Non-pigmented ciliary epithelial cell (primary cell): ENCODE measurements around the gene FSD1.
"Not testable (repeated sequence)": the region's sequence is repeated elsewhere in the genome, so short reads cannot be mapped to it uniquely, and the experiment has no call there.

Experiments used
- DNase-seq: peaks from one replicate; pipeline ENCODE4 v3.0.0-alpha.2; 2010; ENCODE audit warnings: low read depth

FSD1 gene

GRCh38 chr19:4284974-4285373 lies 19.4 kb upstream of the FSD1 start:
- DNase-seq: no peak

- DNase-seq: not testable (repeated sequence)
Observed at GRCh38 chr19:4286141-4286540, 18.3 kb upstream of the FSD1 start.

- no peak for DNase-seq
Observed at GRCh38 chr19:4288091-4288777, 16.2 kb upstream of the FSD1 start.

GRCh38 chr19:4291184-4291732 lies 13.1 kb upstream of the FSD1 start:
- no peak for DNase-seq

GRCh38 chr19:4292515-4292914 lies 11.9 kb upstream of the FSD1 start:
- no peak for DNase-seq

GRCh38 chr19:4294389-4294788 lies 10.0 kb upstream of the FSD1 start:
- no peak for DNase-seq

GRCh38 chr19:4295972-4296771 lies 8.2 kb upstream of the FSD1 start:
- no peak for DNase-seq

- DNase-seq: no peak
Observed at GRCh38 chr19:4297901-4298809, 6.2 kb upstream of the FSD1 start.

GRCh38 chr19:4298810-4299550 lies 5.4 kb upstream of the FSD1 start:
- DNase-seq: no peak

- no peak for DNase-seq
Observed at GRCh38 chr19:4300589-4300988, 3.8 kb upstream of the FSD1 start.

GRCh38 chr19:4301590-4302242 lies 2.7 kb upstream of the FSD1 start:
- no peak for DNase-seq

GRCh38 chr19:4302243-4302640 lies 2.2 kb upstream of the FSD1 start, which contains the start of gene TMIGD2:
TMIGD2 (minus strand) TSS chr19:4302389; CDS start chr19:4302385, 4 bp downstream.
- DNase-seq: no peak

GRCh38 chr19:4303819-4304537 lies 420 bp upstream of the FSD1 start:
- DNase-seq: no peak

GRCh38 chr19:4305257-4305612 lies 837 bp downstream of the FSD1 start:
- no peak for DNase-seq

GRCh38 chr19:4305659-4306058 lies 1.3 kb downstream of the FSD1 start:
- DNase-seq: no peak

- no peak for DNase-seq
Observed at GRCh38 chr19:4310247-4311121, 6.1 kb downstream of the FSD1 start.

- DNase-seq: no peak
Observed at GRCh38 chr19:4313847-4314490, 9.6 kb downstream of the FSD1 start.

GRCh38 chr19:4316956-4317355 lies 12.6 kb downstream of the FSD1 start:
- DNase-seq: no peak

- no peak for DNase-seq
Observed at GRCh38 chr19:4318460-4318859, 14.1 kb downstream of the FSD1 start.
